ENCODE data around the gene BPIFA2. TPM values are rescaled to one million over a fixed set of nuclear protein-coding genes. Genes with fewer than 3 reads are reported as not detected.

Gene BPIFA2
- total RNA-seq, 1 experiment from 2014 or later = not detected

DNA sequence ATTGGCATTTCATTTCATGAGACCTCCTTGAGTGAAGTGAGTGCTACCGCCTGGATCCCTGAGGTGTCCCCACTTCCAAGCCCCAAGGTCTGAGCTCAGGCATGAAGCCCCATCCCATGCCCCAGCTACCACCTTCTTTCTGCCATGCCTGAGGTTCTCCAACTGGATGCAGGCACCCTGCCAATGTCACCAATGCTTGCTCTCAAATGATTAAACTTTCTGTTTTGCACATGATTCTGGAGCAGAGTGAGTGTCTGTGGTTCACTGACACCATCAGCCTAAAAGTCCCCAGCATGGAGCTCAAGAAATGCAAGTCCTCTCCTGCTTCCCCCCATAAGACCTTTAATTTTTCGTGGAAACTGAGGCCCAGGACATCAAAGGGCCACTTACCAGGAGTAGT is 43.7 kb upstream of the BPIFA2 start:
- ChIA-PET POLR2A (no interaction called here), RAD21 (ENCODE audit: low non-redundant PET in 1 of 2, low total read pairs in 2 of 2, uncharacterized antibody in 2 of 2, unreplicated experiment in 2 of 2) (no interaction called here), CTCF (no interaction called here)
- Histone ChIP-seq H3K79me2 (ENCODE audit: insufficient read depth, low read length) (no peaks in the 10 kb centered on the region), H3K4me3 (replicated peaks in 1 of 2; ENCODE audit: low read depth in 1 of 2, low read length in 2 of 2) (no peak overlapping the region), H3K9ac (ENCODE audit: low read length) (no peak overlapping the region), H3K4me2 (ENCODE audit: low read length) (no peak overlapping the region), H3K9me3 (ENCODE audit: control insufficient read depth in 1 of 2, insufficient read depth in 1 of 2, low read depth in 1 of 2, low read length in 2 of 2) (peaks cover 0 to 4% of the 10 kb centered on the region in 2 experiments; a peak in 1 of 4 replicates), H4K20me1 (ENCODE audit: insufficient read depth) (no peaks in the 10 kb centered on the region), H3K36me3 (ENCODE audit: control insufficient read depth in 1 of 2, insufficient read depth in 2 of 2, low read length in 2 of 2) (no peaks in the 10 kb centered on the region), H3K9me2 (ENCODE audit: insufficient read depth) (no peaks in the 10 kb centered on the region), H3K27ac (ENCODE audit: low read depth, low read length) (no peak overlapping the region), H2AFZ (ENCODE audit: low read depth, low read length, poor library complexity, severe bottlenecking) (no peak overlapping the region), H3K4me1 (ENCODE audit: control insufficient read depth in 1 of 2, insufficient read depth in 2 of 2, low read length in 2 of 2) (peaks cover 3 to 11% of the 10 kb centered on the region in 2 experiments; a peak in 3 of 4 replicates), H3K27me3 (ENCODE audit: insufficient read depth, low read length) (0 out of 2 replicates have a peak, but pooled peaks cover under 1% of the 10 kb centered on the region)
- ATAC-seq = no peak
- BruUV-seq (replicated peaks) = no TSS peak
- intact Hi-C loops (cut with micrococcal nuclease) = no loop called here
- no peak for DNase-seq (ENCODE audit: low read depth, low spot score)
- no peak for TF ChIP-seq YY1 (IDR thresholded peaks at IDR 0.05; ENCODE audit: extremely low read depth, insufficient replicate concordance, low read depth, low read length)
- no peak for TF ChIP-seq RAD21 (IDR thresholded peaks at IDR 0.05; ENCODE audit: low read depth)
- no peak for TF ChIP-seq CBX3 (IDR thresholded peaks at IDR 0.05; ENCODE audit: low read depth)
- no peak for TF ChIP-seq ELF1 (IDR thresholded peaks at IDR 0.05; ENCODE audit: borderline replicate concordance, low read depth)
- TF ChIP-seq POLR2A (IDR thresholded peaks at IDR 0.05; ENCODE audit: borderline replicate concordance, extremely low read depth, insufficient read depth, insufficient read length) = no peak
- no peak for TF ChIP-seq EZH2phosphoT487 (IDR thresholded peaks at IDR 0.05; ENCODE audit: borderline replicate concordance)
- TF ChIP-seq, protein P1, sequence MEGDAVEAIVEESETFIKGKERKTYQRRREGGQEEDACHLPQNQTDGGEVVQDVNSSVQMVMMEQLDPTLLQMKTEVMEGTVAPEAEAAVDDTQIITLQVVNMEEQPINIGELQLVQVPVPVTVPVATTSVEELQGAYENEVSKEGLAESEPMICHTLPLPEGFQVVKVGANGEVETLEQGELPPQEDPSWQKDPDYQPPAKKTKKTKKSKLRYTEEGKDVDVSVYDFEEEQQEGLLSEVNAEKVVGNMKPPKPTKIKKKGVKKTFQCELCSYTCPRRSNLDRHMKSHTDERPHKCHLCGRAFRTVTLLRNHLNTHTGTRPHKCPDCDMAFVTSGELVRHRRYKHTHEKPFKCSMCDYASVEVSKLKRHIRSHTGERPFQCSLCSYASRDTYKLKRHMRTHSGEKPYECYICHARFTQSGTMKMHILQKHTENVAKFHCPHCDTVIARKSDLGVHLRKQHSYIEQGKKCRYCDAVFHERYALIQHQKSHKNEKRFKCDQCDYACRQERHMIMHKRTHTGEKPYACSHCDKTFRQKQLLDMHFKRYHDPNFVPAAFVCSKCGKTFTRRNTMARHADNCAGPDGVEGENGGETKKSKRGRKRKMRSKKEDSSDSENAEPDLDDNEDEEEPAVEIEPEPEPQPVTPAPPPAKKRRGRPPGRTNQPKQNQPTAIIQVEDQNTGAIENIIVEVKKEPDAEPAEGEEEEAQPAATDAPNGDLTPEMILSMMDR (IDR thresholded peaks at IDR 0.05 in 2 of 3, conservative IDR thresholded peaks at IDR 0.05 in 1 of 3; ENCODE audit: borderline replicate concordance in 1 of 3, insufficient read depth in 1 of 3, low read depth in 2 of 3, low read length in 2 of 3) = no peak
- TF ChIP-seq CEBPB (IDR thresholded peaks at IDR 0.05; ENCODE audit: low read depth) = no peak
- TF ChIP-seq REST (IDR thresholded peaks at IDR 0.05; ENCODE audit: low read depth) = no peak
- no peak for TF ChIP-seq ATF3 (IDR thresholded peaks at IDR 0.05)
- TF ChIP-seq ZBTB33 (IDR thresholded peaks at IDR 0.05; ENCODE audit: extremely low read depth, insufficient replicate concordance, low read length) = no peak
- no peak for TF ChIP-seq SP1 (IDR thresholded peaks at IDR 0.05; ENCODE audit: low read depth)
- no peak for TF ChIP-seq EGR1 (IDR thresholded peaks at IDR 0.05; ENCODE audit: low read depth)
- no peak for TF ChIP-seq ZFX (IDR thresholded peaks at IDR 0.05)
- TF ChIP-seq POLR2AphosphoS5 (IDR thresholded peaks at IDR 0.05; ENCODE audit: low read depth, low read length) = no peak
- no peak for TF ChIP-seq SRF (IDR thresholded peaks at IDR 0.05; ENCODE audit: low read depth)
- TF ChIP-seq TCF7L2 (IDR thresholded peaks at IDR 0.05; ENCODE audit: borderline replicate concordance, extremely low read depth, insufficient read depth, insufficient read length) = no peak
- no peak for TF ChIP-seq SIN3A (IDR thresholded peaks at IDR 0.05; ENCODE audit: low read depth)
- no peak for TF ChIP-seq FOSL1 (IDR thresholded peaks at IDR 0.05; ENCODE audit: low read depth)
- TF ChIP-seq EZH2 (IDR thresholded peaks at IDR 0.05) = no peak
